ENCODE results near the gene PSEN2. TPM values are rescaled to one million over a fixed set of nuclear protein-coding genes. Genes with fewer than 3 reads are reported as not detected.

The PSEN2 gene
- total and polyA plus RNA-seq, 10 of the 15 experiments (the other 5 are each of a cell fraction or from before 2014, with no cell fraction given) = 0.90 to 13.3 (median 7.0) TPM

DNA sequence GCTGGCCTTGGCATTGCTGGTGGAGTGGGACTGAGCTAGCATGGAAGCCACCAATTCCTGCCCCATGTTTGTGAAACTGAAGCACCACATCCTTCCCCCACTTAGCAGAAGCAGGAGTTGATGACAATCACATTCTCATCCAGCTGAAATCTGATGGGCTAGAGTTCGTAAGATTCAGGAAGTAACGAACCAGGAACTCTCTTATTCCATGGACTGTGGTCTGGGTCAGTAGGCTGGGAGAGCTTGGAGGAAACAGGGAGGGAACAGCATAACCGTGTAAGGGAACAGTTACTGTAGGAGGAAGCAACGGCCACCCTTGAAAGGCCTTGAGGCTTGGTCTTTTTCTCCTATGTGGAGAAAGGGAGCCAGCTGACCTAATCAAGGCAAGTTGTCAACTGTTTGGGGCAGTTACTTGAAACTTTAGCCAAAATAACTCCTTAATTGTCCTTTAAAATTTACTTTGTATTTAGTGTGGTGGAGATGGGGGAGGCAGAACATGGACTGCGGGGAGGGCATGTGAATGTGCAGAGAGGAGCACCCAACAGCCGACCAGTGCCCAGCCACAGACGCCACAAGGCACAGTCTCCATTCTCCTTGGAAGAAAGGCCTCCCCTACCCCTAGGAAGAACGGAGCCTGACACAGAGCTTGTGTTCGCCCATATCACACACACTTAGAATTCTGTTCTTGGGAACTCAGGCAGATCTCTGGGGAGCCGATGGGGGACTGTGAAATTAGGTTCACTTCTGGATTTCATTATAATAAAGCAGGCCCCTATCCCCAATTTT lies 67.7 kb downstream of the PSEN2 start:
- H3K4me3 ChIP-seq = no peak overlapping the region
- H2AFZ ChIP-seq (ENCODE audit: control insufficient read depth, low read depth, low read length) = peak overlapping the region; percentile 63
- intact Hi-C loops (cut with micrococcal nuclease; ENCODE audit: unreplicated experiment) = no loop called here

More for the DNA sequence above, 67.7 kb downstream of the PSEN2 start:
- FAIRE-seq (no peak), DNase-seq (ENCODE audit: low read depth, low spot score) (no peak), ATAC-seq (no peak)
- no peaks in the 10 kb centered on the region; the same call in none of the 2 replicates for H3K79me2 ChIP-seq (ENCODE audit: control insufficient read depth, insufficient read depth, low read length)
- no peaks in the 10 kb centered on the region for H4K20me1 ChIP-seq (ENCODE audit: control insufficient read depth, insufficient read depth)
- 93% methylated on average over 10 of the region's 10 CpGs for WGBS (ENCODE audit: insufficient coverage, insufficient replicate concordance, low lambda C conversion rate, missing lambda C conversion rate)
- no peaks in the 10 kb centered on the region for H3K36me3 ChIP-seq (ENCODE audit: control insufficient read depth in 2 of 2, insufficient read depth in 2 of 2, low read length in 1 of 2)
- no TSS peak for BruUV-seq (replicated peaks)
- ChIA-PET POLR2A (interaction anchor here (0.5 to 1.1 kb wide), 6 partner anchors 15 to 382 kb away, joined by 3 to 7 read pairs (median 4); no protein-coding TSS in a partner anchor), SMC1A (ENCODE audit: uncharacterized antibody, unreplicated experiment) (interaction anchor here (0.7 to 1.2 kb wide), 2 partner anchors 23 to 237 kb away, joined by 3 to 4 read pairs; no protein-coding TSS in a partner anchor), CTCF (interaction anchor here (0.7 to 1.3 kb wide), 2 partner anchors 15 to 25 kb away, joined by 3 read pairs; no protein-coding TSS in a partner anchor), RAD21 (ENCODE audit: unreplicated experiment) (interaction anchor here (0.7 to 2.3 kb wide), 3 partner anchors 56 to 874 kb away, joined by 3 to 11 read pairs (median 4); no protein-coding TSS in a partner anchor)
- no peak overlapping the region for H3K9ac ChIP-seq (ENCODE audit: control insufficient read depth, insufficient read depth, low read length)
- H3K4me2 ChIP-seq (ENCODE audit: control insufficient read depth, insufficient read depth) = no peak overlapping the region; the same call in 1 of the 2 replicates
- H3K9me3 ChIP-seq (replicated peaks; ENCODE audit: control insufficient read depth, insufficient read depth, low read length) = peaks cover 8% of the 10 kb centered on the region; the same call in 2 of the 3 replicates
- in situ Hi-C loops (cut with MboI) = no loop called here
- H3K4me1 ChIP-seq (ENCODE audit: control insufficient read depth, insufficient read depth, low read length) = peaks cover 5% of the 10 kb centered on the region; the same call in 1 of the 2 replicates
- TF ChIP-seq POLR2AphosphoS5 (IDR thresholded peaks at IDR 0.05; ENCODE audit: low read length) = no peak
- TF ChIP-seq NKRF (conservative IDR thresholded peaks at IDR 0.05) = no peak
- no peak for TF ChIP-seq RELA (IDR thresholded peaks at IDR 0.05; ENCODE audit: borderline replicate concordance, partially characterized antibody)
- TF ChIP-seq, protein P1, sequence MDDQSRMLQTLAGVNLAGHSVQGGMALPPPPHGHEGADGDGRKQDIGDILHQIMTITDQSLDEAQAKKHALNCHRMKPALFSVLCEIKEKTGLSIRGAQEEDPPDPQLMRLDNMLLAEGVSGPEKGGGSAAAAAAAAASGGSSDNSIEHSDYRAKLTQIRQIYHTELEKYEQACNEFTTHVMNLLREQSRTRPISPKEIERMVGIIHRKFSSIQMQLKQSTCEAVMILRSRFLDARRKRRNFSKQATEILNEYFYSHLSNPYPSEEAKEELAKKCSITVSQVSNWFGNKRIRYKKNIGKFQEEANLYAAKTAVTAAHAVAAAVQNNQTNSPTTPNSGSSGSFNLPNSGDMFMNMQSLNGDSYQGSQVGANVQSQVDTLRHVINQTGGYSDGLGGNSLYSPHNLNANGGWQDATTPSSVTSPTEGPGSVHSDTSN (IDR thresholded peaks at IDR 0.05; ENCODE audit: insufficient replicate concordance, low read depth, low read length) = no peak
- TF ChIP-seq TARDBP (IDR thresholded peaks at IDR 0.05; ENCODE audit: borderline replicate concordance) = no peak
- no peak for TF ChIP-seq ZBTB33 (IDR thresholded peaks at IDR 0.05)
- no peak for TF ChIP-seq SUPT20H (IDR thresholded peaks at IDR 0.05; ENCODE audit: borderline replicate concordance, control insufficient read depth, low read depth, low read length)
- no peaks in the 10 kb centered on the region for H3K27me3 ChIP-seq (replicated peaks in 1 of 2; ENCODE audit: control insufficient read depth in 2 of 2, insufficient read depth in 2 of 2, low read length in 1 of 2)
- H3K27ac ChIP-seq (ENCODE audit: control insufficient read depth, insufficient read depth) = no peak overlapping the region

Data from GM12878 (cell line).